ENCODE results near the gene STOX2. TPM values are rescaled to one million over a fixed set of nuclear protein-coding genes. Genes with fewer than 3 reads are reported as not detected.

STOX2 gene
- total and polyA plus RNA-seq, 2 donors (not counting 3 experiments of a cell fraction or from before 2014, with no cell fraction given), result 0.03 to 0.24 TPM

GRCh38 chr4:183984566-183984965, 79.5 kb downstream of the STOX2 start:
- H3K79me2 ChIP-seq (ENCODE audit: control insufficient read depth, insufficient read depth, low read length), result no peaks in the 10 kb centered on the region
- no peaks in the 10 kb centered on the region for H3K9me1 ChIP-seq (replicated peaks; ENCODE audit: control insufficient read depth, extremely low read depth, insufficient read depth, low read length)
- H2AFZ ChIP-seq (ENCODE audit: low read depth, low read length), result no peak overlapping the region
- peaks cover 3% of the 10 kb centered on the region for H3K4me1 ChIP-seq (ENCODE audit: control insufficient read depth, extremely low read depth, insufficient read depth, low read length)
- no peak for TF ChIP-seq CTCF (IDR thresholded peaks at IDR 0.05; ENCODE audit: extremely low read depth in 1 of 2, insufficient read depth in 1 of 2, low read depth in 1 of 2, low read length in 2 of 2)
- TF ChIP-seq MAX (IDR thresholded peaks at IDR 0.05; ENCODE audit: insufficient read depth, insufficient read length), result no peak
- no peak for TF ChIP-seq POLR2A (IDR thresholded peaks at IDR 0.05; ENCODE audit: low read depth, low read length)
- no peak for TF ChIP-seq JUN (IDR thresholded peaks at IDR 0.05; ENCODE audit: borderline replicate concordance, insufficient read depth, insufficient read length, low read depth)
- no peak for TF ChIP-seq FOS (IDR thresholded peaks at IDR 0.05; ENCODE audit: borderline replicate concordance, insufficient read depth, low read length)
- no peak for TF ChIP-seq MYC (IDR thresholded peaks at IDR 0.05; ENCODE audit: low read depth, low read length)
- no peak for TF ChIP-seq EZH2 (IDR thresholded peaks at IDR 0.05; ENCODE audit: borderline replicate concordance, low read depth, low read length, severe bottlenecking)
- no peak for TF ChIP-seq GATA2 (IDR thresholded peaks at IDR 0.05; ENCODE audit: insufficient read depth, insufficient read length, low read depth, low read length)
- TF ChIP-seq POLR2AphosphoS5 (IDR thresholded peaks at IDR 0.05; ENCODE audit: insufficient read depth, low read depth, low read length), result no peak
- FAIRE-seq (no peak), DNase-seq (ENCODE audit: low read depth, low spot score) (no peak)
- H3K9me3 ChIP-seq (replicated peaks; ENCODE audit: control insufficient read depth, insufficient read depth, low read length), result no peaks in the 10 kb centered on the region
- dilution Hi-C loops (cut with MboI; ENCODE audit: extremely low pct_ligation_motif_present, low sequenced_read_pairs) (no loop called here), intact Hi-C loops (cut with micrococcal nuclease) (no loop called here)
- POLR2A ChIA-PET, result no interaction called here
- H3K27me3 ChIP-seq (ENCODE audit: control insufficient read depth in 2 of 2, insufficient read depth in 2 of 2, low read length in 2 of 2), result no peaks in the 10 kb centered on the region
- no peaks in the 10 kb centered on the region for H4K20me1 ChIP-seq (replicated peaks; ENCODE audit: control insufficient read depth, extremely low read depth, insufficient read depth, low read length)
- H3K9ac ChIP-seq (replicated peaks; ENCODE audit: extremely low read depth, insufficient read depth, low read length), result no peak overlapping the region
- no peak overlapping the region for H3K4me2 ChIP-seq (ENCODE audit: insufficient read depth, low read length)
- no peaks in the 10 kb centered on the region for H3K36me3 ChIP-seq (ENCODE audit: control insufficient read depth in 2 of 2, extremely low read depth in 1 of 2, insufficient read depth in 2 of 2, low read length in 2 of 2)
- CTCF ChIA-PET, result no interaction called here
- H3K4me3 ChIP-seq (replicated peaks in 1 of 3; ENCODE audit: insufficient read depth in 1 of 3, low read depth in 1 of 3, low read length in 3 of 3), result no peak overlapping the region
- no peak overlapping the region for H3K27ac ChIP-seq (ENCODE audit: insufficient read depth, low read depth, low read length)
- BruUV-seq (replicated peaks), result no TSS peak
